ENCODE results near the gene TAS2R39. TPM values are rescaled to one million over a fixed set of nuclear protein-coding genes. Genes with fewer than 3 reads are reported as not detected.

Gene TAS2R39
- total RNA-seq, 4 donors from 2014 or later, result not detected

GRCh38 chr7:143181349-143181748, 1.9 kb upstream of the TAS2R39 start:
- H3K9me3 ChIP-seq, result peaks cover 0 to 24% (median 0%) of the 10 kb centered on the region in 3 donors
- no peak overlapping the region for H3K27ac ChIP-seq
- no peak for DNase-seq
- H3K36me3 ChIP-seq, result no peaks in the 10 kb centered on the region
- TF ChIP-seq POLR2A (IDR thresholded peaks at IDR 0.05) (no peak), CTCF (IDR thresholded peaks at IDR 0.05) (no peak)
- no peaks in the 10 kb centered on the region for H3K4me1 ChIP-seq
- intact Hi-C loops (cut with DNase I), result no loop called here
- WGBS, 2 donors, result 65 to 95% methylated on average over 2 of the region's 2 CpGs
- no peaks in the 10 kb centered on the region for H3K27me3 ChIP-seq
- H3K4me3 ChIP-seq, result no peak overlapping the region

GRCh38 chr7:143185551-143185950, 2.3 kb downstream of the TAS2R39 start:
- H3K27me3 ChIP-seq, result no peaks in the 10 kb centered on the region
- 43 to 49% methylated on average over 1 of the region's 1 CpG for WGBS, 2 donors
- no peaks in the 10 kb centered on the region for H3K4me1 ChIP-seq
- DNase-seq, result no peak
- intact Hi-C loops (cut with DNase I), result no loop called here
- no peak for TF ChIP-seq POLR2A (IDR thresholded peaks at IDR 0.05)
- TF ChIP-seq CTCF (IDR thresholded peaks at IDR 0.05), result no peak
- H3K9me3 ChIP-seq, result no peaks in the 10 kb centered on the region
- H3K4me3 ChIP-seq, result no peak overlapping the region
- H3K27ac ChIP-seq, result no peak overlapping the region
- H3K36me3 ChIP-seq, result no peaks in the 10 kb centered on the region

GRCh38 chr7:143188994-143189393, 5.8 kb downstream of the TAS2R39 start:
- no peak for TF ChIP-seq POLR2A (IDR thresholded peaks at IDR 0.05)
- TF ChIP-seq CTCF (IDR thresholded peaks at IDR 0.05), result no peak
- no peak for DNase-seq
- intact Hi-C loops (cut with DNase I), result no loop called here
- H3K4me1 ChIP-seq, result no peaks in the 10 kb centered on the region
- H3K4me3 ChIP-seq, result no peak overlapping the region
- H3K27me3 ChIP-seq, result no peaks in the 10 kb centered on the region
- 53 to 68% methylated on average over 5 of the region's 6 CpGs for WGBS, 2 donors
- H3K9me3 ChIP-seq, result no peaks in the 10 kb centered on the region
- H3K27ac ChIP-seq, result no peak overlapping the region
- H3K36me3 ChIP-seq, result no peaks in the 10 kb centered on the region

- intact Hi-C loops (cut with DNase I), result no loop called here
- no peaks in the 10 kb centered on the region for H3K4me1 ChIP-seq
- WGBS, 2 donors, result 46 to 55% methylated on average over 2 of the region's 2 CpGs
- no peak overlapping the region for H3K27ac ChIP-seq
- DNase-seq, result no peak
- H3K36me3 ChIP-seq, result no peaks in the 10 kb centered on the region
- no peak overlapping the region for H3K4me3 ChIP-seq
- H3K27me3 ChIP-seq, result no peaks in the 10 kb centered on the region
- no peak for TF ChIP-seq CTCF (IDR thresholded peaks at IDR 0.05)
- TF ChIP-seq POLR2A (IDR thresholded peaks at IDR 0.05), result no peak
- no peaks in the 10 kb centered on the region for H3K9me3 ChIP-seq
Measured at GRCh38 chr7:143193880-143194279, 10.7 kb downstream of the TAS2R39 start.

- Histone ChIP-seq H3K27me3 (no peaks in the 10 kb centered on the region), H3K36me3 (no peaks in the 10 kb centered on the region), H3K4me1 (no peaks in the 10 kb centered on the region), H3K4me3 (no peak overlapping the region), H3K9me3 (no peaks in the 10 kb centered on the region), H3K27ac (no peak overlapping the region)
- intact Hi-C loops (cut with DNase I), result no loop called here
- no peak for DNase-seq
- 64 to 74% methylated on average over 4 of the region's 4 CpGs for WGBS, 2 donors
- TF ChIP-seq POLR2A (IDR thresholded peaks at IDR 0.05), result no peak
- TF ChIP-seq CTCF (IDR thresholded peaks at IDR 0.05), result no peak
Measured at GRCh38 chr7:143199040-143199439, 15.8 kb downstream of the TAS2R39 start.
